HepG2 (cell line): ENCODE results near the gene GEMIN2. TPM values are rescaled to one million over a fixed set of nuclear protein-coding genes. Genes with fewer than 3 reads are reported as not detected.
A peak's percentile ranks its signal among the peaks of the same experiment; 100 is the strongest.

Experiments
- ASH2L ChIP-seq: fragments of 300-600, 200-600 bp; sonication (generic); IDR thresholded peaks from 2 replicates; pipeline ENCODE4 v1.7.0; 2017; ENCODE audit warnings: low read depth, mild to moderate bottlenecking, moderate library complexity, mixed read lengths, low read length; ENCODE audit not compliant: insufficient read length
- CREM ChIP-seq, 2 experiments: sonication (generic) in 1 of 2; formaldehyde crosslinking in 1 of 2; IDR thresholded peaks; 2 replicates each; pipeline versions ENCODE4 v1.4.0 to v1.6.1; 2016 to 2020; ENCODE audit warnings: antibody characterized with exemption in 1 of 2, mild to moderate bottlenecking in 1 of 2, missing genetic modification reagents in 1 of 2
- HMG20B ChIP-seq: conservative IDR thresholded peaks from 2 replicates; pipeline ENCODE4 v1.6.1; 2016; ENCODE audit warnings: missing genetic modification reagents, missing compliant biosample characterization
- HOXD1 ChIP-seq: sonication (generic); formaldehyde crosslinking; IDR thresholded peaks from 2 replicates; pipeline ENCODE4 v1.5.0; 2020; ENCODE audit warnings: missing genetic modification reagents
- KDM1A ChIP-seq: IDR thresholded peaks from 2 replicates; pipeline ENCODE4 v1.6.1; 2016; ENCODE audit warnings: missing compliant biosample characterization
- MAFF ChIP-seq: IDR thresholded peaks from 2 replicates; pipeline ENCODE4 v1.6.1; 2011; ENCODE audit warnings: low read depth, low read length, improper control_type of control experiment
- NFE2L2 ChIP-seq: fragments of 150-350 bp; IDR thresholded peaks from 2 replicates; pipeline ENCODE4 v1.6.1; 2014; ENCODE audit warnings: low read length
- NFKBIZ ChIP-seq: IDR thresholded peaks from 2 replicates; pipeline ENCODE4 v1.6.1; 2018; ENCODE audit warnings: missing genetic modification reagents, missing compliant biosample characterization
- NR1H2 ChIP-seq: sonication (generic); formaldehyde crosslinking; IDR thresholded peaks from 2 replicates; pipeline ENCODE4 v1.8.1; 2022; ENCODE audit warnings: low read depth, missing genetic modification reagents, borderline replicate concordance
- SETDB1 ChIP-seq: sonication (generic); formaldehyde crosslinking; IDR thresholded peaks from 2 replicates; pipeline ENCODE4 v1.5.1; 2020; ENCODE audit warnings: missing genetic modification reagents, mild to moderate bottlenecking, borderline replicate concordance
- SNAPC5 ChIP-seq: sonication (generic); formaldehyde crosslinking; IDR thresholded peaks from 2 replicates; pipeline ENCODE4 v1.8.1; 2023; ENCODE audit warnings: mild to moderate bottlenecking, missing genetic modification reagents, borderline replicate concordance
- STAG1 ChIP-seq: sonication (generic); formaldehyde crosslinking; IDR thresholded peaks from 2 replicates; pipeline ENCODE4 v1.4.0; 2020; ENCODE audit warnings: missing genetic modification reagents
- TEAD2 ChIP-seq: sonication (generic); formaldehyde crosslinking; IDR thresholded peaks from 2 replicates; pipeline ENCODE4 v1.9.0; 2021; ENCODE audit warnings: missing genetic modification reagents
- THYN1 ChIP-seq: sonication (generic); formaldehyde crosslinking; IDR thresholded peaks from 2 replicates; pipeline ENCODE4 v1.8.1; 2023; ENCODE audit warnings: low read depth, mild to moderate bottlenecking, moderate library complexity, missing genetic modification reagents, borderline replicate concordance
- TIGD3 ChIP-seq: sonication (generic); formaldehyde crosslinking; IDR thresholded peaks from 2 replicates; pipeline ENCODE4 v1.5.1; 2020; ENCODE audit warnings: mild to moderate bottlenecking, missing genetic modification reagents, borderline replicate concordance
- TOPORS ChIP-seq: sonication (generic); formaldehyde crosslinking; IDR thresholded peaks from 2 replicates; pipeline ENCODE4 v1.8.0; 2023; ENCODE audit warnings: mild to moderate bottlenecking, missing genetic modification reagents
- ZNF160 ChIP-seq: sonication (generic); formaldehyde crosslinking; IDR thresholded peaks from 2 replicates; pipeline ENCODE4 v1.8.0; 2022; ENCODE audit warnings: mild to moderate bottlenecking, inconsistent platforms, missing genetic modification reagents
- ZNF430 ChIP-seq: sonication (generic); formaldehyde crosslinking; IDR thresholded peaks from 2 replicates; pipeline ENCODE4 v1.9.0; 2021; ENCODE audit warnings: mild to moderate bottlenecking, missing genetic modification reagents
- ZNF607 ChIP-seq: sonication (generic); formaldehyde crosslinking; IDR thresholded peaks from 2 replicates; pipeline ENCODE4 v1.5.1; 2020; ENCODE audit warnings: missing genetic modification reagents, mild to moderate bottlenecking, borderline replicate concordance
- polyA plus RNA-seq, 8 experiments: library from polyadenylated mRNA; depleted of rRNA in 3 of 8; stranded (reverse) in 7 of 8; unstranded in 1 of 8; fragments of >200 nt; fragmentation: Illumina TruSeq in 4 of 8; extraction: Trizol in 4 of 8; gene quantifications; 2 replicates each; pipeline versions ENCODE4 v1.2.1 to v1.2.3, GENCODE V29; 2011 to 2016; ENCODE audit warnings: low read depth in 4 of 8, missing spikeins in 1 of 8, mixed read lengths in 1 of 8; ENCODE audit not compliant: insufficient read depth in 1 of 8
- total RNA-seq, 5 experiments: library from RNA; depleted of rRNA; stranded (reverse); fragments of >200 nt; fragmentation: Illumina TruSeq; extraction: Trizol; gene quantifications; 2 replicates each; pipeline ENCODE4 v1.2.3, GENCODE V29; 2016; ENCODE audit warnings: low read depth in 1 of 5
- TF ChIP-seq, protein P1 (sequence below): sonication (generic); formaldehyde crosslinking; IDR thresholded peaks from 2 replicates; pipeline ENCODE4 v1.4.0; 2020; ENCODE audit warnings: mild to moderate bottlenecking, missing genetic modification reagents, borderline replicate concordance
- TF ChIP-seq, protein P2 (sequence below): conservative IDR thresholded peaks from 2 replicates; pipeline ENCODE4 v1.6.1; 2018; ENCODE audit warnings: missing genetic modification reagents

Gene GEMIN2
- total and polyA plus RNA-seq, 2 of the 13 experiments (the other 11 are each of a cell fraction or from before 2014, with no cell fraction given): 54.8 to 110 TPM

- TF ChIP-seq, protein P1, sequence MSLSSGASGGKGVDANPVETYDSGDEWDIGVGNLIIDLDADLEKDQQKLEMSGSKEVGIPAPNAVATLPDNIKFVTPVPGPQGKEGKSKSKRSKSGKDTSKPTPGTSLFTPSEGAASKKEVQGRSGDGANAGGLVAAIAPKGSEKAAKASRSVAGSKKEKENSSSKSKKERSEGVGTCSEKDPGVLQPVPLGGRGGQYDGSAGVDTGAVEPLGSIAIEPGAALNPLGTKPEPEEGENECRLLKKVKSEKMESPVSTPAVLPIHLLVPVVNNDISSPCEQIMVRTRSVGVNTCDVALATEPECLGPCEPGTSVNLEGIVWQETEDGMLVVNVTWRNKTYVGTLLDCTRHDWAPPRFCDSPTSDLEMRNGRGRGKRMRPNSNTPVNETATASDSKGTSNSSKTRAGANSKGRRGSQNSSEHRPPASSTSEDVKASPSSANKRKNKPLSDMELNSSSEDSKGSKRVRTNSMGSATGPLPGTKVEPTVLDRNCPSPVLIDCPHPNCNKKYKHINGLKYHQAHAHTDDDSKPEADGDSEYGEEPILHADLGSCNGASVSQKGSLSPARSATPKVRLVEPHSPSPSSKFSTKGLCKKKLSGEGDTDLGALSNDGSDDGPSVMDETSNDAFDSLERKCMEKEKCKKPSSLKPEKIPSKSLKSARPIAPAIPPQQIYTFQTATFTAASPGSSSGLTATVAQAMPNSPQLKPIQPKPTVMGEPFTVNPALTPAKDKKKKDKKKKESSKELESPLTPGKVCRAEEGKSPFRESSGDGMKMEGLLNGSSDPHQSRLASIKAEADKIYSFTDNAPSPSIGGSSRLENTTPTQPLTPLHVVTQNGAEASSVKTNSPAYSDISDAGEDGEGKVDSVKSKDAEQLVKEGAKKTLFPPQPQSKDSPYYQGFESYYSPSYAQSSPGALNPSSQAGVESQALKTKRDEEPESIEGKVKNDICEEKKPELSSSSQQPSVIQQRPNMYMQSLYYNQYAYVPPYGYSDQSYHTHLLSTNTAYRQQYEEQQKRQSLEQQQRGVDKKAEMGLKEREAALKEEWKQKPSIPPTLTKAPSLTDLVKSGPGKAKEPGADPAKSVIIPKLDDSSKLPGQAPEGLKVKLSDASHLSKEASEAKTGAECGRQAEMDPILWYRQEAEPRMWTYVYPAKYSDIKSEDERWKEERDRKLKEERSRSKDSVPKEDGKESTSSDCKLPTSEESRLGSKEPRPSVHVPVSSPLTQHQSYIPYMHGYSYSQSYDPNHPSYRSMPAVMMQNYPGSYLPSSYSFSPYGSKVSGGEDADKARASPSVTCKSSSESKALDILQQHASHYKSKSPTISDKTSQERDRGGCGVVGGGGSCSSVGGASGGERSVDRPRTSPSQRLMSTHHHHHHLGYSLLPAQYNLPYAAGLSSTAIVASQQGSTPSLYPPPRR (CRISPR knock-in tag): no peak
- TF ChIP-seq TEAD2 (CRISPR knock-in tag) (no peak), MAFF (no peak), CREM (IDR thresholded peaks at IDR 0.05) (no peak), CREM (CRISPR knock-in tag; IDR thresholded peaks at IDR 0.05) (0 out of 2 replicates have a peak, but pooled peaks have one; percentile 4), NFE2L2 (no peak), NR1H2 (CRISPR knock-in tag) (peak; percentile 81; the same call in 1 of the 2 replicates), ZNF160 (CRISPR knock-in tag) (peak; percentile 24), HMG20B (CRISPR knock-in tag) (no peak; the same call in none of the 2 replicates), KDM1A (CRISPR knock-in tag) (no peak), ZNF607 (peak; percentile 22; the same call in 1 of the 2 replicates), SNAPC5 (CRISPR knock-in tag) (peak; percentile 59), ZNF430 (CRISPR knock-in tag) (no peak; the same call in 1 of the 2 replicates), TIGD3 (CRISPR knock-in tag) (0 out of 2 replicates have a peak, but pooled peaks have one; percentile 46), ASH2L (peak; percentile 64), SETDB1 (CRISPR knock-in tag) (no peak), TOPORS (CRISPR knock-in tag) (peak; percentile 97), HOXD1 (peak; percentile 8; the same call in 1 of the 2 replicates), STAG1 (no peak; the same call in 1 of the 2 replicates), THYN1 (CRISPR knock-in tag) (peak; percentile 81; the same call in 1 of the 2 replicates), NFKBIZ (0 out of 2 replicates have a peak, but pooled peaks have one; percentile 1)
- TF ChIP-seq, protein P2, sequence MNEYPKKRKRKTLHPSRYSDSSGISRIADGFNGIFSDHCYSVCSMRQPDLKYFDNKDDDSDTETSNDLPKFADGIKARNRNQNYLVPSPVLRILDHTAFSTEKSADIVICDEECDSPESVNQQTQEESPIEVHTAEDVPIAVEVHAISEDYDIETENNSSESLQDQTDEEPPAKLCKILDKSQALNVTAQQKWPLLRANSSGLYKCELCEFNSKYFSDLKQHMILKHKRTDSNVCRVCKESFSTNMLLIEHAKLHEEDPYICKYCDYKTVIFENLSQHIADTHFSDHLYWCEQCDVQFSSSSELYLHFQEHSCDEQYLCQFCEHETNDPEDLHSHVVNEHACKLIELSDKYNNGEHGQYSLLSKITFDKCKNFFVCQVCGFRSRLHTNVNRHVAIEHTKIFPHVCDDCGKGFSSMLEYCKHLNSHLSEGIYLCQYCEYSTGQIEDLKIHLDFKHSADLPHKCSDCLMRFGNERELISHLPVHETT (CRISPR knock-in tag): no peak; the same call in 1 of the 2 replicates
Observed at GRCh38 chr14:39175445-39176262, 61.5 kb downstream of the GEMIN2 start (continued).
